Measurements from ENCODE around the gene FGF13. TPM values are rescaled to one million over a fixed set of nuclear protein-coding genes. Genes with fewer than 3 reads are reported as not detected.

The FGF13 gene
- total RNA-seq, 1 experiment from 2014 or later = not detected

GRCh38 chrX:138638996-138639395, 72.5 kb downstream of the FGF13 start:
- Histone ChIP-seq H3K9me2 (replicated peaks; ENCODE audit: insufficient read depth, low read length) (no peaks in the 10 kb centered on the region), H3K9ac (ENCODE audit: low read length) (no peak overlapping the region), H3K27me3 (ENCODE audit: low read length) (no peaks in the 10 kb centered on the region), H4K20me1 (ENCODE audit: insufficient read depth, low read depth, low read length) (no peaks in the 10 kb centered on the region), H3K4me3 (ENCODE audit: low read length) (no peak overlapping the region), H3K27ac (ENCODE audit: low read length) (no peak overlapping the region), H3K4me1 (ENCODE audit: low read length) (no peaks in the 10 kb centered on the region), H2AFZ (ENCODE audit: low read length) (no peak overlapping the region), H3K4me2 (ENCODE audit: low read depth, low read length, poor library complexity, severe bottlenecking) (no peak overlapping the region), H3K79me2 (ENCODE audit: low read length) (no peaks in the 10 kb centered on the region), H3K9me3 (ENCODE audit: low read length) (peaks cover 8% of the 10 kb centered on the region; the same call in 1 of the 2 replicates), H3K36me3 (ENCODE audit: insufficient read depth, low read length) (no peaks in the 10 kb centered on the region)
- DNase-seq = no peak

Small RNA genes within 50 kb of the gene (small RNA-seq; reads per million reads assigned to genes)
- not detected for gene AL031386.1
- gene MIR504 = not detected

Measured in Karpas-422 (cell line).